IMR-90 (cell line): ENCODE measurements around the gene MTPN. TPM values are rescaled to one million over a fixed set of nuclear protein-coding genes. Genes with fewer than 3 reads are reported as not detected.

Experiments used
- ATAC-seq: fragments of 200-7000 bp; cut with Tn5 transposase; 2 replicates; pipeline ENCODE4 v1.9.1; 2020; ENCODE audit warnings: low read depth, mild to moderate bottlenecking, moderate library complexity
- BruUV-seq: library from RNA; stranded (reverse); fragments of 400-500 nt; replicated peaks from 2 replicates; lab custom pipeline; 2021; lab: Mats Ljungman, UMichigan
- CTCF ChIA-PET: fragments of 300-600 bp; formaldehyde crosslinking; extraction: SDS; loops from one replicate; lab custom pipeline; 2021; ENCODE audit warnings: antibody characterized with exemption; lab: Yijun Ruan, JAX
- POLR2A ChIA-PET: fragments of 300-600 bp; sonication (Branson Sonifier 250); formaldehyde crosslinking; loops from one replicate; lab custom pipeline; 2022; ENCODE audit warnings: antibody characterized with exemption; ENCODE audit not compliant: unreplicated experiment; lab: Charles Lee
- DNase-seq: peaks from one replicate; pipeline ENCODE4 v3.0.0; 2013
- H2AFZ ChIP-seq: replicated peaks from 2 replicates; pipeline ENCODE3; 2013; ENCODE audit warnings: low read length, mild to moderate bottlenecking; ENCODE audit not compliant: poor library complexity
- H2AK5ac ChIP-seq: 2 replicates; pipeline ENCODE4 v1.6.1; 2013; ENCODE audit warnings: low read depth, low read length, inconsistent platforms
- H2AK9ac ChIP-seq: replicated peaks from 2 replicates; pipeline ENCODE3; 2013; ENCODE audit warnings: mild to moderate bottlenecking, low read depth, low read length, moderate library complexity; ENCODE audit not compliant: poor library complexity
- H2BK120ac ChIP-seq: 2 replicates; pipeline ENCODE4 v1.6.1; 2013; ENCODE audit warnings: low read depth, low read length, inconsistent platforms
- H2BK15ac ChIP-seq: 3 replicates; pipeline ENCODE4 v1.6.1; 2013; ENCODE audit warnings: low read depth, low read length, inconsistent platforms
- H2BK20ac ChIP-seq: 2 replicates; pipeline ENCODE4 v1.6.1; 2013; ENCODE audit warnings: low read depth, mild to moderate bottlenecking, inconsistent platforms, low read length, moderate library complexity
- H2BK5ac ChIP-seq: 2 replicates; pipeline ENCODE4 v1.6.1; 2013; ENCODE audit warnings: mild to moderate bottlenecking, low read depth, low read length, inconsistent platforms; ENCODE audit not compliant: poor library complexity, severe bottlenecking
- H3K14ac ChIP-seq: replicated peaks from 2 replicates; pipeline ENCODE4 v1.6.1; 2013; ENCODE audit warnings: low read depth, low read length, inconsistent platforms
- H3K18ac ChIP-seq: 2 replicates; pipeline ENCODE4 v1.6.1; 2013; ENCODE audit warnings: low read depth, low read length, control low read depth
- H3K23ac ChIP-seq: 2 replicates; pipeline ENCODE4 v1.6.1; 2013; ENCODE audit warnings: low read depth, low read length, inconsistent platforms
- H3K27ac ChIP-seq: 2 replicates; pipeline ENCODE4 v1.5.1; 2013; ENCODE audit warnings: mild to moderate bottlenecking, control low read depth, low read length; ENCODE audit not compliant: insufficient read depth
- H3K27me3 ChIP-seq: 2 replicates; pipeline ENCODE4 v1.6.1; 2013; ENCODE audit warnings: low read length; ENCODE audit not compliant: control insufficient read depth, insufficient read depth
- H3K36me3 ChIP-seq: 2 replicates; pipeline ENCODE4 v1.6.1; 2013; ENCODE audit warnings: low read length, mixed read lengths; ENCODE audit not compliant: control insufficient read depth, insufficient read depth
- H3K4ac ChIP-seq: 2 replicates; pipeline ENCODE4 v1.6.1; 2013; ENCODE audit warnings: low read depth, low read length, inconsistent platforms
- H3K4me1 ChIP-seq: 2 replicates; pipeline ENCODE4 v1.6.1; 2013; ENCODE audit warnings: low read length, mixed read lengths; ENCODE audit not compliant: control insufficient read depth, insufficient read depth
- H3K4me2 ChIP-seq: 2 replicates; pipeline ENCODE4 v1.6.1; 2013; ENCODE audit warnings: low read depth, mild to moderate bottlenecking, control low read depth, low read length, moderate library complexity
- H3K4me3 ChIP-seq: 2 replicates; pipeline ENCODE4 v1.5.1; 2013; ENCODE audit warnings: low read depth, mild to moderate bottlenecking, control low read depth, low read length, moderate library complexity; ENCODE audit not compliant: insufficient read depth
- H3K56ac ChIP-seq: 2 replicates; pipeline ENCODE4 v1.6.1; 2013; ENCODE audit warnings: low read length, inconsistent platforms; ENCODE audit not compliant: insufficient read depth; ENCODE audit errors: extremely low read depth
- H3K79me1 ChIP-seq, 2 experiments: 2 replicates each; pipeline ENCODE4 v1.6.1; 2013; ENCODE audit warnings: low read length in 2 of 2, inconsistent platforms in 1 of 2, low read depth in 1 of 2
- H3K9ac ChIP-seq: 2 replicates; pipeline ENCODE4 v1.6.1; 2013; ENCODE audit warnings: low read depth, low read length, control low read depth
- H3K9me1 ChIP-seq: 2 replicates; pipeline ENCODE4 v1.6.1; 2013; ENCODE audit warnings: low read length, inconsistent platforms; ENCODE audit not compliant: insufficient read depth
- H3K9me3 ChIP-seq: 2 replicates; pipeline ENCODE4 v1.6.1; 2013; ENCODE audit warnings: low read length; ENCODE audit not compliant: control insufficient read depth, insufficient read depth
- H4K20me1 ChIP-seq: 2 replicates; pipeline ENCODE4 v1.6.1; 2013; ENCODE audit warnings: low read length, inconsistent platforms; ENCODE audit not compliant: insufficient read depth
- H4K5ac ChIP-seq: 2 replicates; pipeline ENCODE4 v1.6.1; 2013; ENCODE audit warnings: mild to moderate bottlenecking, low read depth, low read length, control low read depth
- H4K8ac ChIP-seq, 2 experiments: 2 replicates each; pipeline ENCODE4 v1.6.1; 2013; ENCODE audit warnings: low read depth in 2 of 2, low read length in 2 of 2, control low read depth in 1 of 2, inconsistent platforms in 1 of 2
- H4K91ac ChIP-seq: 2 replicates; pipeline ENCODE4 v1.6.1; 2013; ENCODE audit warnings: low read depth, low read length, inconsistent platforms; ENCODE audit not compliant: insufficient read depth
- MAFK ChIP-seq: IDR thresholded peaks from 2 replicates; pipeline ENCODE4 v1.6.1; 2012; ENCODE audit warnings: low read depth, low read length, improper control_type of control experiment
- POLR2A ChIP-seq: IDR thresholded peaks from 2 replicates; pipeline ENCODE4 v1.6.1; 2012; ENCODE audit warnings: mild to moderate bottlenecking, low read depth, low read length
- WGBS, 2 experiments: methylation state at CpG; one replicate each; pipeline versions ENCODE4 v1.1.5 to v1.1.7; 2013; ENCODE audit warnings: missing lambda C conversion rate in 2 of 2; ENCODE audit not compliant: insufficient read length in 1 of 2; ENCODE audit errors: extremely low coverage in 2 of 2; 5-methylcytosine and 5-hydroxymethylcytosine counted together
- dilution Hi-C: fragments of 300-500 bp; cut with HindIII; formaldehyde crosslinking; loops from one replicate; pipeline ENCODE4 v1.14.3; 2018; ENCODE audit warnings: low sequenced_read_pairs; ENCODE audit not compliant: unreplicated experiment
- in situ Hi-C: fragments of 300-500 bp; cut with MboI; formaldehyde crosslinking; loops from 3 replicates; pipeline ENCODE4 v1.14.3; 2019; ENCODE audit warnings: low sequenced_read_pairs, inconsistent platforms, mixed read lengths
- intact Hi-C: fragments of 100-400 bp; cut with micrococcal nuclease; formaldehyde crosslinking; loops from 2 replicates; pipeline ENCODE4 v1.10.0; 2022
- polyA plus RNA-seq, 3 experiments: library from polyadenylated mRNA; depleted of rRNA; stranded (reverse); fragments of >200 nt; gene quantifications; 2 replicates each; pipeline ENCODE4 v1.2.3, GENCODE V29; 2012; ENCODE audit warnings: low replicate concordance in 1 of 3
- total RNA-seq: library from RNA; depleted of rRNA; stranded (reverse); fragments of >200 nt; gene quantifications from 2 replicates; pipeline ENCODE4 v1.2.3, GENCODE V29; 2012

Gene MTPN
- total and polyA plus RNA-seq, 2 of the 4 experiments (the other 2 are of a cell fraction): 58.8 to 94.4 TPM

- no peak overlapping the region for H2BK5ac ChIP-seq
- ATAC-seq (no peak), DNase-seq (peak; percentile 47)
- ChIA-PET POLR2A (no interaction called here), CTCF (interaction anchor here (0.7 kb wide), 1 partner anchor 9 kb away, joined by 3 read pairs; no protein-coding TSS in a partner anchor)
- H4K8ac ChIP-seq: no peak overlapping the region
- H3K4ac ChIP-seq: no peak overlapping the region
- H4K91ac ChIP-seq: no peak overlapping the region
- H2AFZ ChIP-seq: no peak overlapping the region
- H3K9ac ChIP-seq: no peak overlapping the region
- no peak overlapping the region for H3K4me3 ChIP-seq
- no CpG with 5 or more reads among the region's 2 CpGs for WGBS, 2 experiments
- H3K4me2 ChIP-seq: no peak overlapping the region
- intact Hi-C loops (no loop called here), in situ Hi-C loops (no loop called here), dilution Hi-C loops (no loop called here)
- no peak overlapping the region for H3K56ac ChIP-seq
- no peak overlapping the region for H3K27ac ChIP-seq
- no peak overlapping the region for H3K14ac ChIP-seq
- H4K5ac ChIP-seq: no peak overlapping the region
- no peaks in the 10 kb centered on the region; the same call in 1 of the 2 replicates for H3K36me3 ChIP-seq
- peaks cover 12 to 52% of the 10 kb centered on the region in 2 experiments for H3K79me1 ChIP-seq
- H2BK20ac ChIP-seq: no peak overlapping the region
- H3K9me3 ChIP-seq: no peaks in the 10 kb centered on the region
- peaks cover 14% of the 10 kb centered on the region for H3K9me1 ChIP-seq
- BruUV-seq: no TSS peak
- H2BK15ac ChIP-seq: no peak overlapping the region
- no peak overlapping the region for H2BK120ac ChIP-seq
- no peak overlapping the region for H3K18ac ChIP-seq
- no peak overlapping the region for H3K23ac ChIP-seq
- no peak overlapping the region for H2AK9ac ChIP-seq
- H3K27me3 ChIP-seq: no peaks in the 10 kb centered on the region
- H3K4me1 ChIP-seq: peaks cover 15% of the 10 kb centered on the region
- peak; percentile 22; the same call in 1 of the 2 replicates for TF ChIP-seq MAFK
- no peak for TF ChIP-seq POLR2A
- peaks cover 23% of the 10 kb centered on the region for H4K20me1 ChIP-seq
- H2AK5ac ChIP-seq: no peak overlapping the region
These were observed 47.9 kb downstream of the MTPN start for GRCh38 chr7:135929249-135929648.
